Ovary (tissue), 9 donors: ENCODE data around the gene TACC2. TPM values are rescaled to one million over a fixed set of nuclear protein-coding genes. Genes with fewer than 3 reads are reported as not detected.

ENCODE experiments used
- DNase-seq, 5 donors: peaks; one replicate each; pipeline ENCODE4 v3.0.0-alpha.2; 2019 to 2020
- H3K27ac ChIP-seq, 2 donors: fragments of 200-600 bp; one replicate each; pipeline versions ENCODE4 v1.5.1 to v1.8.0; 2019 to 2022
- H3K27me3 ChIP-seq: fragments of 200-600 bp; one replicate; pipeline ENCODE4 v1.8.0; 2022
- H3K36me3 ChIP-seq: fragments of 200-600 bp; sonication (generic); one replicate; pipeline ENCODE4 v1.5.1; 2019
- H3K4me1 ChIP-seq: one replicate; pipeline ENCODE4 v1.8.1; 2013; ENCODE audit warnings: mild to moderate bottlenecking, moderate library complexity; ENCODE audit not compliant: insufficient read depth
- H3K4me3 ChIP-seq: fragments of 200-600 bp; sonication (generic); one replicate; pipeline ENCODE4 v1.5.1; 2017
- H3K9me3 ChIP-seq, 2 donors: fragments of 200-600 bp in 1 of 2; sonication (generic) in 1 of 2; one replicate each; pipeline versions ENCODE4 v1.5.1 to v1.8.1; 2013 to 2019; ENCODE audit warnings: mild to moderate bottlenecking in 1 of 2, moderate library complexity in 1 of 2
- EP300 ChIP-seq: sonication (generic); formaldehyde crosslinking; IDR thresholded peaks from one replicate; pipeline ENCODE4 v1.6.1; 2017; ENCODE audit warnings: antibody characterized with exemption
- POLR2A ChIP-seq: fragments of 450-650 bp; IDR thresholded peaks from one replicate; pipeline ENCODE4 v1.6.1; 2017; ENCODE audit warnings: antibody characterized with exemption, mild to moderate bottlenecking, moderate library complexity
- WGBS, 3 donors: extraction: QIAGEN DNeasy Blood & Tissue Kit in 1 of 3; methylation state at CpG; one replicate each; pipeline versions ENCODE4 v1.1.5 to v1.1.7; 2013 to 2017; 5-methylcytosine and 5-hydroxymethylcytosine counted together
- intact Hi-C, 4 donors: fragments of 100-400 bp; cut with DNase I; formaldehyde crosslinking; loops; one replicate each; pipeline versions ENCODE4 v1.11.0 to v1.15.1; 2022 to 2023
- polyA plus RNA-seq, 2 donors: library from polyadenylated mRNA; stranded (reverse); fragments of 200-250 nt in 1 of 2; fragments of 350-450 nt in 1 of 2; fragmentation: Illumina TruSeq in 1 of 2; extraction: RNeasy Lipid Tissue Mini Kit (QIAGEN cat#74804) in 1 of 2; gene quantifications; one replicate each; pipeline ENCODE4 v1.2.3, GENCODE V29; 2013 to 2014
- total RNA-seq, 7 donors: library from RNA; depleted of rRNA in 2 of 7; stranded (reverse); fragments of >200 nt in 2 of 7; fragmentation: NEBNext Ultra II Directional in 3 of 7; extraction: Animal tissue kit (Norgen Biotek cat#: 25700) in 3 of 7; gene quantifications; one replicate each; pipeline versions ENCODE4 v1.1.0 to v1.2.4, GENCODE V29; 2016 to 2023
- TF ChIP-seq, protein P1 (sequence below), 3 donors: fragments of 450-650 bp in 2 of 3; fragments of 200-600 bp in 1 of 3; IDR thresholded peaks; one replicate each; pipeline versions ENCODE4 v1.5.1 to v1.8.0; 2016 to 2022; ENCODE audit warnings: antibody characterized with exemption in 3 of 3, mild to moderate bottlenecking in 1 of 3
- donor health status: DM: no; HTN: no; CAD: no; lungs with moderate emphysema.
- donor health status: DM: no; HTN: no; CAD: no.
- donor health status: Bipolar disorder and iron deficiency.
- donor health status: DM: yes; HTN: yes; CAD: no.
- donor health status: DM: no; HTN: no; CAD: no.
- donor health status: DM: yes; HTN: yes; CAD: no.

TACC2 gene
- total and polyA plus RNA-seq, 9 donors: 6.1 to 66.4 (median 14.2) TPM

GRCh38 chr10:122185643-122186042 lies 196.7 kb downstream of the TACC2 start:
- no peak overlapping the region for H3K27ac ChIP-seq
- intact Hi-C loops: no loop called here
- 98% methylated on average over 4 of the region's 4 CpGs for WGBS, 3 donors
- H3K27me3 ChIP-seq: no peaks in the 10 kb centered on the region
- H3K36me3 ChIP-seq: no peaks in the 10 kb centered on the region
- no peaks in the 10 kb centered on the region for H3K9me3 ChIP-seq
- DNase-seq: no peak
- no peaks in the 10 kb centered on the region for H3K4me1 ChIP-seq
- H3K4me3 ChIP-seq: no peak overlapping the region
- TF ChIP-seq, protein P1, sequence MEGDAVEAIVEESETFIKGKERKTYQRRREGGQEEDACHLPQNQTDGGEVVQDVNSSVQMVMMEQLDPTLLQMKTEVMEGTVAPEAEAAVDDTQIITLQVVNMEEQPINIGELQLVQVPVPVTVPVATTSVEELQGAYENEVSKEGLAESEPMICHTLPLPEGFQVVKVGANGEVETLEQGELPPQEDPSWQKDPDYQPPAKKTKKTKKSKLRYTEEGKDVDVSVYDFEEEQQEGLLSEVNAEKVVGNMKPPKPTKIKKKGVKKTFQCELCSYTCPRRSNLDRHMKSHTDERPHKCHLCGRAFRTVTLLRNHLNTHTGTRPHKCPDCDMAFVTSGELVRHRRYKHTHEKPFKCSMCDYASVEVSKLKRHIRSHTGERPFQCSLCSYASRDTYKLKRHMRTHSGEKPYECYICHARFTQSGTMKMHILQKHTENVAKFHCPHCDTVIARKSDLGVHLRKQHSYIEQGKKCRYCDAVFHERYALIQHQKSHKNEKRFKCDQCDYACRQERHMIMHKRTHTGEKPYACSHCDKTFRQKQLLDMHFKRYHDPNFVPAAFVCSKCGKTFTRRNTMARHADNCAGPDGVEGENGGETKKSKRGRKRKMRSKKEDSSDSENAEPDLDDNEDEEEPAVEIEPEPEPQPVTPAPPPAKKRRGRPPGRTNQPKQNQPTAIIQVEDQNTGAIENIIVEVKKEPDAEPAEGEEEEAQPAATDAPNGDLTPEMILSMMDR (IDR thresholded peaks at IDR 0.05): no peak
- TF ChIP-seq POLR2A (no peak), EP300 (no peak)

DNA sequence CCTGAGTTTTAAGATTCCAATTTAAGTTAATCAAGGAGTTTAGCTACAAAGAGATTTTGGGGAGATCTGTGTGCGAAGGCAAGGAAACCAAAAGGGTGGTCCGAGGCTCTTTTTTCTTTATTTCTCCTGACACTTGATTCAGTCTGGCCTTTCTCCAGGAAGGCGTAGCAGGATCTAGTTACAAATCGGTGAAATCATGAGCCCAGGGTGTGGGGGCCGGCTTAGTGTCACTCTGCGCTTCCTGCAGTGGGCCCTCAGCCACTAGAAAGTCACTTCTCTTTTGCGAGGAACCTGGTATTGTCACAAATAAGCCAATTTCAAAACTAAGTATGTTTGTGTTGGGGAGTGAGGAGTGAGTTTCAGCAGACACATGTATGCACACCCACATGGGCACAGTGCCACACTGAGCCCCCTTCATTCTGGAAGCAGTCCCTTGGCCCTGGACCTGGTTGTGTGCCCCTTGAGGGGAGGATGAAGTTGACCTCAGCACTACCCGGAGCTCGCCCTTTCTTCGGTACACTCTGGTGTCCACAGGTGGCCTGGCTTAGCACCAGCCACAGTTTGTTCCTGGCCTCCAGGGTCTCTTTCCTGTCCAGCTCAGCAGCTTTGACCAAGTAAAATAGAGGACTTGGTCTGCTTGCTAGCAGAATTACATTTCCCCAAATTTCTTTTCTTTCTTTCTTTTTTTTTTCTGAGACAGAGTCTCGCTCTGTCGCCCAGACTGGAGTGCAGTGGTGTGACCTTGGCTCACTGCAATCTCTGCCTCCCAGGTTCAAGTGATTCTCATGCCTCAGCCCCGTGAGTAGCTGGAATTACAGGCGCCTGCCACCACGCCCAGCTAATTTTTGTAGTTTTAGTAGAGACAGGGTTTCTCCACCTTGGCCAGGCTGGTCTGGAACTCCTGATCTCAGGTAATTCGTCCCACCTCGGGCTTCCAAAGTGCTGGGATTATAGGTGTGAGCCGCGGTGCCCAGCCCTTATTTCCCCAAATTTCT lies 198.2 kb downstream of the TACC2 start:
- H3K27ac ChIP-seq: no peak overlapping the region
- no peak for DNase-seq
- H3K4me1 ChIP-seq: no peaks in the 10 kb centered on the region

GRCh38 chr10:122188706-122189105 lies 199.7 kb downstream of the TACC2 start:
- Histone ChIP-seq H3K27me3 (no peaks in the 10 kb centered on the region), H3K27ac (no peak overlapping the region), H3K4me1 (no peaks in the 10 kb centered on the region), H3K4me3 (no peak overlapping the region), H3K36me3 (no peaks in the 10 kb centered on the region), H3K9me3 (no peaks in the 10 kb centered on the region)
- WGBS, 3 donors: 92 to 95% (median 94%) methylated on average over 11 of the region's 11 CpGs
- DNase-seq: no peak
- intact Hi-C loops: no loop called here
- TF ChIP-seq EP300: no peak
- TF ChIP-seq, protein P1 (IDR thresholded peaks at IDR 0.05): no peak
- TF ChIP-seq POLR2A: no peak

More for the DNA sequence above, 198.2 kb downstream of the TACC2 start:
- Histone ChIP-seq H3K4me3 (no peak overlapping the region), H3K36me3 (no peaks in the 10 kb centered on the region), H3K9me3 (no peaks in the 10 kb centered on the region), H3K27me3 (no peaks in the 10 kb centered on the region)
- TF ChIP-seq EP300: no peak
- TF ChIP-seq, protein P1 (IDR thresholded peaks at IDR 0.05): no peak
- no peak for TF ChIP-seq POLR2A
- 80 to 83% (median 82%) methylated on average over 19 of the region's 19 CpGs for WGBS, 3 donors
- intact Hi-C loops: no loop called here

DNA sequence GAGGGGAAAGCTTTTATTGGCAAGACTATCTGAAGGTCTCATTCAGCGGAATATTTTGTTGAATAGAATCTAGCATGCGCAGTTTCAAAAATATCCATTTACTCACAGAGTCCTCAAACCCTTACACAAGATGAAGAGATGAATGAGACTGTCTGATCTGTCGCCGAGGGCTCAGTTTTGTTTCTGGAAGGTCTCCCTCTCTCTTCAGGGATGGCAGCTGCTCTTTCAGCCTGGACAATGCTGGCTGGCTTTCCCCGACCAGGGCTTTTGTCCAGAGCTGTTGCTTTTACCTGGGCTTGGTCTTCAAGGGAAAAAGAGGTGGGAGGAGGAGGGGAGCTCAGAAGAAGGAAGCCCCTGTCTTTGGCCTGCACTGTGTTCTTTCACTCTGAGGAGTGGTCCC lies 200.2 kb downstream of the TACC2 start:
- no peak for DNase-seq
- whole genome bisulfite sequencing, 3 donors: 87 to 93% (median 88%) methylated on average over 5 of the region's 5 CpGs
- no peak overlapping the region for H3K27ac ChIP-seq
- intact Hi-C loops: no loop called here
- H3K4me3 ChIP-seq: no peak overlapping the region
- H3K36me3 ChIP-seq: no peaks in the 10 kb centered on the region
- TF ChIP-seq POLR2A (no peak), EP300 (no peak)
- TF ChIP-seq, protein P1 (IDR thresholded peaks at IDR 0.05): no peak
- H3K4me1 ChIP-seq: no peaks in the 10 kb centered on the region
- H3K27me3 ChIP-seq: no peaks in the 10 kb centered on the region
- H3K9me3 ChIP-seq: no peaks in the 10 kb centered on the region
